HepG2 (cell line): Measurements from ENCODE around the gene TM4SF5. TPM values are rescaled to one million over a fixed set of nuclear protein-coding genes. Genes with fewer than 3 reads are reported as not detected.
A peak's percentile ranks its signal among the peaks of the same experiment; 100 is the strongest.

Source experiments
- BRF2 ChIP-seq: sonication (generic); formaldehyde crosslinking; IDR thresholded peaks from 2 replicates; pipeline ENCODE4 v1.8.1; 2022; ENCODE audit warnings: mild to moderate bottlenecking, missing genetic modification reagents
- EP300 ChIP-seq, 3 experiments: sonication (generic) in 1 of 3; formaldehyde crosslinking in 1 of 3; IDR thresholded peaks; 2 replicates each; pipeline versions ENCODE4 v1.5.1 to v1.6.1; 2011 to 2020; ENCODE audit warnings: low read depth in 2 of 3, low read length in 2 of 3, borderline replicate concordance in 1 of 3, improper control_type of control experiment in 1 of 3, mild to moderate bottlenecking in 1 of 3, missing genetic modification reagents in 1 of 3, moderate library complexity in 1 of 3
- FOXK2 ChIP-seq: fragments of 450-650 bp; IDR thresholded peaks from 2 replicates; pipeline ENCODE4 v1.6.1; 2016
- FUBP1 ChIP-seq: sonication (generic); formaldehyde crosslinking; IDR thresholded peaks from 2 replicates; pipeline ENCODE4 v1.5.1; 2020; ENCODE audit warnings: missing genetic modification reagents, mild to moderate bottlenecking, borderline replicate concordance
- HDAC1 ChIP-seq: sonication (generic); formaldehyde crosslinking; IDR thresholded peaks from 2 replicates; pipeline ENCODE4 v1.5.1; 2020; ENCODE audit warnings: mild to moderate bottlenecking, missing genetic modification reagents
- HIC2 ChIP-seq: sonication (generic); formaldehyde crosslinking; IDR thresholded peaks from 2 replicates; pipeline ENCODE4 v1.9.0; 2022; ENCODE audit warnings: low read depth, missing genetic modification reagents
- HNF1B ChIP-seq: sonication (generic); formaldehyde crosslinking; IDR thresholded peaks from 2 replicates; pipeline ENCODE4 v1.5.1; 2020; ENCODE audit warnings: mild to moderate bottlenecking, moderate library complexity, missing genetic modification reagents
- ISX ChIP-seq: sonication (generic); formaldehyde crosslinking; conservative IDR thresholded peaks from 2 replicates; pipeline ENCODE4 v1.5.0; 2020; ENCODE audit warnings: missing genetic modification reagents
- JDP2 ChIP-seq: sonication (generic); formaldehyde crosslinking; IDR thresholded peaks from 2 replicates; pipeline ENCODE4 v1.8.1; 2022; ENCODE audit warnings: missing genetic modification reagents, borderline replicate concordance
- MAFG ChIP-seq: sonication (generic); formaldehyde crosslinking; IDR thresholded peaks from 2 replicates; pipeline ENCODE4 v1.5.1; 2020; ENCODE audit warnings: mild to moderate bottlenecking, missing genetic modification reagents
- NCOA2 ChIP-seq: sonication (generic); formaldehyde crosslinking; IDR thresholded peaks from 2 replicates; pipeline ENCODE4 v1.8.0; 2022; ENCODE audit warnings: inconsistent platforms
- NFIC ChIP-seq: IDR thresholded peaks from 2 replicates; pipeline ENCODE4 v1.6.1; 2012; ENCODE audit warnings: mild to moderate bottlenecking, low read length, inconsistent platforms
- NFYC ChIP-seq: IDR thresholded peaks from 2 replicates; pipeline ENCODE4 v1.6.1; 2016; ENCODE audit warnings: missing genetic modification reagents, missing compliant biosample characterization
- SMAD3 ChIP-seq: sonication (generic); formaldehyde crosslinking; IDR thresholded peaks from 2 replicates; pipeline ENCODE4 v1.4.0; 2020; ENCODE audit warnings: missing genetic modification reagents
- TAF1 ChIP-seq: sonication (generic); formaldehyde crosslinking; IDR thresholded peaks from 2 replicates; pipeline ENCODE4 v1.4.0; 2020; ENCODE audit warnings: missing genetic modification reagents
- TBP ChIP-seq: sonication (generic); formaldehyde crosslinking; IDR thresholded peaks from 2 replicates; pipeline ENCODE4 v1.5.0; 2020; ENCODE audit warnings: missing genetic modification reagents
- ZFP91 ChIP-seq: sonication (generic); formaldehyde crosslinking; IDR thresholded peaks from 2 replicates; pipeline ENCODE4 v1.9.0; 2022; ENCODE audit warnings: missing genetic modification reagents, mild to moderate bottlenecking, borderline replicate concordance
- ZNF207 ChIP-seq: fragments of 450-650 bp; IDR thresholded peaks from 2 replicates; pipeline ENCODE4 v1.6.1; 2016; ENCODE audit warnings: antibody characterized with exemption, borderline replicate concordance
- ZNF691 ChIP-seq: sonication (generic); formaldehyde crosslinking; IDR thresholded peaks from 2 replicates; pipeline ENCODE4 v1.4.0; 2020; ENCODE audit warnings: missing genetic modification reagents, low read depth, mild to moderate bottlenecking, borderline replicate concordance
- ZNF7 ChIP-seq: IDR thresholded peaks from 2 replicates; pipeline ENCODE4 v1.6.1; 2016; ENCODE audit warnings: missing biosample characterization, missing genetic modification reagents
- ZNF878 ChIP-seq: sonication (generic); formaldehyde crosslinking; IDR thresholded peaks from 2 replicates; pipeline ENCODE4 v1.8.1; 2023; ENCODE audit warnings: mild to moderate bottlenecking, missing genetic modification reagents, moderate library complexity
- polyA plus RNA-seq, 8 experiments: library from polyadenylated mRNA; depleted of rRNA in 3 of 8; stranded (reverse) in 7 of 8; unstranded in 1 of 8; fragments of >200 nt; fragmentation: Illumina TruSeq in 4 of 8; extraction: Trizol in 4 of 8; gene quantifications; 2 replicates each; pipeline versions ENCODE4 v1.2.1 to v1.2.3, GENCODE V29; 2011 to 2016; ENCODE audit warnings: low read depth in 4 of 8, missing spikeins in 1 of 8, mixed read lengths in 1 of 8; ENCODE audit not compliant: insufficient read depth in 1 of 8
- total RNA-seq, 5 experiments: library from RNA; depleted of rRNA; stranded (reverse); fragments of >200 nt; fragmentation: Illumina TruSeq; extraction: Trizol; gene quantifications; 2 replicates each; pipeline ENCODE4 v1.2.3, GENCODE V29; 2016; ENCODE audit warnings: low read depth in 1 of 5

TM4SF5 gene
- total and polyA plus RNA-seq, 2 of the 13 experiments (the other 11 are each of a cell fraction or from before 2014, with no cell fraction given): 30.1 to 126 TPM

GRCh38 chr17:4734857-4735475, 36.7 kb upstream of the TM4SF5 start (continued):
- TF ChIP-seq ZFP91 (CRISPR knock-in tag) (peak; percentile 37; the same call in 1 of the 2 replicates), ZNF878 (no peak), ZNF7 (CRISPR knock-in tag) (no peak), FOXK2 (no peak), HIC2 (peak; percentile 55; the same call in 1 of the 2 replicates), NFIC (no peak), ZNF691 (CRISPR knock-in tag) (no peak), FUBP1 (CRISPR knock-in tag) (no peak), TBP (no peak), ISX (CRISPR knock-in tag) (no peak), TAF1 (CRISPR knock-in tag) (no peak), EP300 (IDR thresholded peaks at IDR 0.05; ENCODE audit: low read depth in 2 of 2, low read length in 2 of 2) (peak in 1 of 2 experiments; percentile 31; a peak in 1 of 4 replicates), EP300 (CRISPR knock-in tag; IDR thresholded peaks at IDR 0.05; ENCODE audit: borderline replicate concordance) (no peak), MAFG (CRISPR knock-in tag) (no peak), HNF1B (CRISPR knock-in tag) (peak; percentile 52; the same call in 1 of the 2 replicates), BRF2 (no peak), HDAC1 (CRISPR knock-in tag) (peak; percentile 64), SMAD3 (no peak), ZNF207 (no peak), NFYC (CRISPR knock-in tag) (no peak), JDP2 (CRISPR knock-in tag) (no peak), NCOA2 (CRISPR knock-in tag) (0 out of 2 replicates have a peak, but pooled peaks have one; percentile 18)
